ENCODE results near the gene NR5A2.
"Not testable (repeated sequence)": the region's sequence is repeated elsewhere in the genome, so short reads cannot be mapped to it uniquely, and the experiment has no call there.

DNA sequence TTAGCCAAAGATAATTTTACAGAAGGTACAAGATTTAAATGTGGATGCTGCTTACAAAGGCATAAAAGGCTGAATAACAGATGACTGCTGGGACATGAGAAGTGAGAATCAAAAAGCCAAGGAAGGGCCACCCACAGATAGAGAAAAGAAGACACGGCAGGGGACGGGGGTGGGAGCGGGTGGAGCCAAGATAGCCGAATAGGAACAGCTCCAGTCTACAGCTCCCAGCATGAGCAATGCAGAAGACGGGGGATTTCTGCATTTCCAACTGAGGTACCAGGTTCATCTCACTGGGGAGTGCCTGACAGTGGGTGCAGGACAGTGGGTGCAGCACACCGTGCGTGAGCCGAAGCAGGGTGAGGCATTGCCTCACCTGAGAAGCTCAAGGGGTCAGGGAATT is 157.7 kb downstream of the NR5A2 start:
- TF ChIP-seq, protein P1, sequence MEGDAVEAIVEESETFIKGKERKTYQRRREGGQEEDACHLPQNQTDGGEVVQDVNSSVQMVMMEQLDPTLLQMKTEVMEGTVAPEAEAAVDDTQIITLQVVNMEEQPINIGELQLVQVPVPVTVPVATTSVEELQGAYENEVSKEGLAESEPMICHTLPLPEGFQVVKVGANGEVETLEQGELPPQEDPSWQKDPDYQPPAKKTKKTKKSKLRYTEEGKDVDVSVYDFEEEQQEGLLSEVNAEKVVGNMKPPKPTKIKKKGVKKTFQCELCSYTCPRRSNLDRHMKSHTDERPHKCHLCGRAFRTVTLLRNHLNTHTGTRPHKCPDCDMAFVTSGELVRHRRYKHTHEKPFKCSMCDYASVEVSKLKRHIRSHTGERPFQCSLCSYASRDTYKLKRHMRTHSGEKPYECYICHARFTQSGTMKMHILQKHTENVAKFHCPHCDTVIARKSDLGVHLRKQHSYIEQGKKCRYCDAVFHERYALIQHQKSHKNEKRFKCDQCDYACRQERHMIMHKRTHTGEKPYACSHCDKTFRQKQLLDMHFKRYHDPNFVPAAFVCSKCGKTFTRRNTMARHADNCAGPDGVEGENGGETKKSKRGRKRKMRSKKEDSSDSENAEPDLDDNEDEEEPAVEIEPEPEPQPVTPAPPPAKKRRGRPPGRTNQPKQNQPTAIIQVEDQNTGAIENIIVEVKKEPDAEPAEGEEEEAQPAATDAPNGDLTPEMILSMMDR (IDR thresholded peaks at IDR 0.05), result not testable (repeated sequence)
- TF ChIP-seq EZH2 (IDR thresholded peaks at IDR 0.05), result not testable (repeated sequence)

Data from neural progenitor cell (in vitro differentiated cells).